ENCODE results near the gene RECK. TPM values are rescaled to one million over a fixed set of nuclear protein-coding genes. Genes with fewer than 3 reads are reported as not detected.
"Not testable (repeated sequence)": the region's sequence is repeated elsewhere in the genome, so short reads cannot be mapped to it uniquely, and the experiment has no call there.

Gene RECK, protein sequence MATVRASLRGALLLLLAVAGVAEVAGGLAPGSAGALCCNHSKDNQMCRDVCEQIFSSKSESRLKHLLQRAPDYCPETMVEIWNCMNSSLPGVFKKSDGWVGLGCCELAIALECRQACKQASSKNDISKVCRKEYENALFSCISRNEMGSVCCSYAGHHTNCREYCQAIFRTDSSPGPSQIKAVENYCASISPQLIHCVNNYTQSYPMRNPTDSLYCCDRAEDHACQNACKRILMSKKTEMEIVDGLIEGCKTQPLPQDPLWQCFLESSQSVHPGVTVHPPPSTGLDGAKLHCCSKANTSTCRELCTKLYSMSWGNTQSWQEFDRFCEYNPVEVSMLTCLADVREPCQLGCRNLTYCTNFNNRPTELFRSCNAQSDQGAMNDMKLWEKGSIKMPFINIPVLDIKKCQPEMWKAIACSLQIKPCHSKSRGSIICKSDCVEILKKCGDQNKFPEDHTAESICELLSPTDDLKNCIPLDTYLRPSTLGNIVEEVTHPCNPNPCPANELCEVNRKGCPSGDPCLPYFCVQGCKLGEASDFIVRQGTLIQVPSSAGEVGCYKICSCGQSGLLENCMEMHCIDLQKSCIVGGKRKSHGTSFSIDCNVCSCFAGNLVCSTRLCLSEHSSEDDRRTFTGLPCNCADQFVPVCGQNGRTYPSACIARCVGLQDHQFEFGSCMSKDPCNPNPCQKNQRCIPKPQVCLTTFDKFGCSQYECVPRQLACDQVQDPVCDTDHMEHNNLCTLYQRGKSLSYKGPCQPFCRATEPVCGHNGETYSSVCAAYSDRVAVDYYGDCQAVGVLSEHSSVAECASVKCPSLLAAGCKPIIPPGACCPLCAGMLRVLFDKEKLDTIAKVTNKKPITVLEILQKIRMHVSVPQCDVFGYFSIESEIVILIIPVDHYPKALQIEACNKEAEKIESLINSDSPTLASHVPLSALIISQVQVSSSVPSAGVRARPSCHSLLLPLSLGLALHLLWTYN
- total RNA-seq (2021) (2.1 and 2.5 TPM in 2 replicates), Bru-seq, nascent RNA (percentile 39 among the genes with signal in this experiment), BruChase-seq, experiment 1, labeled RNA remaining after a 2-hour chase (percentile 33 among the genes with signal in this experiment), BruChase-seq, experiment 2, labeled RNA remaining after a 6-hour chase (percentile 23 among the genes with signal in this experiment)
- long read RNA-seq, partial matches to known transcripts, result 3 of 20 reads
- long read RNA-seq, other reads (novel, unspliced or antisense), result 17 of 20 reads

DNA sequence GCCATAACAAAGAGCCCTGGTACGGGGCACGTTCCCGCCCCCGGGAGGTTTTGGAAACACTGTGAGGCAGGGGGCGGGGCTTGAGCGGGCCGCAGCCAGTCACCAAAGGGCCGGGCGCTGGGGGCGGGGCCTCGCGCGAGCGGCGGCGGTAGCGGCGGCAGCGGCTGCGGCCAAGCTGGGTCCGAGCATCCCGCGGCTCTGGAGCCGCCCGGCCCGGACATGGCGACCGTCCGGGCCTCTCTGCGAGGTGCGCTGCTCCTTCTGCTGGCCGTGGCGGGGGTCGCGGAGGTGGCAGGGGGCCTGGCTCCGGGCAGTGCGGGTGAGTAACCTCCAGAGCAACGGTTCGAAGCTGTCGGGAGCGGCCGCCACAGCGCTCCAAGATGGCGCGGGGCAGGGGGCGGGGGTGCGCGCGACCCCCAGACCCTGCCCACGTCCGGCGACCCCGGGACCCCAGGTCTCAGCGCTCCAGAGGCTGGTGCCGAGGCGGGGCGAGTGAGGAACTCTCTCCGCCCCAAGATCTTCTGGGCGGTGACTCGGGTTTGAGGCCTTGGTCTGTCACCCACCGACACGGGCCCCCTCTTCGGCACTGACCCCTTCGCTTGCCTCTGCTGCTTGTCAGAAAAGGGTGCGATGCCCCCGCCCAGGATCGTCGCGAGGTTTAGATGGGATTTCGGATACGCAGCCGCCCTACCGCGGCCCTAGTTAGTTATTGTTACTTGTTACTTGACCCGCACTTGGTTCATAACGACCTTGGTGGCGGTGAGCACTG lies at the start of gene RECK:
TSS of gene RECK (plus strand) at position 134 of the 769 bp plus-strand sequence. CDS start at position 220, 86 bp downstream.
- H3K9me3 ChIP-seq (ENCODE audit: insufficient read depth, low read depth), result no peaks in the 10 kb centered on the region
- no peaks in the 10 kb centered on the region for H3K27me3 ChIP-seq (ENCODE audit: insufficient read depth, low read depth)
- intact Hi-C loops (cut with micrococcal nuclease; ENCODE audit: unreplicated experiment), result no loop called here
- peak within 1 kb of the TSS; percentile 64 for H3K4me3 ChIP-seq
- peak; percentile 37 to 69 for DNase-seq
- peak within 1 kb of the TSS; percentile 89 for H2AFZ ChIP-seq
- peaks cover 19% of the 10 kb centered on the region for H3K4me1 ChIP-seq (replicated peaks; ENCODE audit: insufficient read depth)
- H3F3A ChIP-seq (ENCODE audit: insufficient read depth, low read depth), result peaks cover 10% of the 10 kb centered on the region; the same call in 1 of the 2 replicates
- TF ChIP-seq EZH2 (IDR thresholded peaks at IDR 0.05; ENCODE audit: low read depth), result no peak
- TF ChIP-seq, protein P1, sequence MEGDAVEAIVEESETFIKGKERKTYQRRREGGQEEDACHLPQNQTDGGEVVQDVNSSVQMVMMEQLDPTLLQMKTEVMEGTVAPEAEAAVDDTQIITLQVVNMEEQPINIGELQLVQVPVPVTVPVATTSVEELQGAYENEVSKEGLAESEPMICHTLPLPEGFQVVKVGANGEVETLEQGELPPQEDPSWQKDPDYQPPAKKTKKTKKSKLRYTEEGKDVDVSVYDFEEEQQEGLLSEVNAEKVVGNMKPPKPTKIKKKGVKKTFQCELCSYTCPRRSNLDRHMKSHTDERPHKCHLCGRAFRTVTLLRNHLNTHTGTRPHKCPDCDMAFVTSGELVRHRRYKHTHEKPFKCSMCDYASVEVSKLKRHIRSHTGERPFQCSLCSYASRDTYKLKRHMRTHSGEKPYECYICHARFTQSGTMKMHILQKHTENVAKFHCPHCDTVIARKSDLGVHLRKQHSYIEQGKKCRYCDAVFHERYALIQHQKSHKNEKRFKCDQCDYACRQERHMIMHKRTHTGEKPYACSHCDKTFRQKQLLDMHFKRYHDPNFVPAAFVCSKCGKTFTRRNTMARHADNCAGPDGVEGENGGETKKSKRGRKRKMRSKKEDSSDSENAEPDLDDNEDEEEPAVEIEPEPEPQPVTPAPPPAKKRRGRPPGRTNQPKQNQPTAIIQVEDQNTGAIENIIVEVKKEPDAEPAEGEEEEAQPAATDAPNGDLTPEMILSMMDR (conservative IDR thresholded peaks at IDR 0.05), result no peak
- H4K20me1 ChIP-seq (ENCODE audit: insufficient read depth), result no peaks in the 10 kb centered on the region
- no peaks in the 10 kb centered on the region for H3K9me2 ChIP-seq (ENCODE audit: insufficient read depth)
- no peaks in the 10 kb centered on the region for H3K36me3 ChIP-seq (ENCODE audit: low read depth)
- ChIA-PET POLR2A (ENCODE audit: unreplicated experiment) (interaction anchor here (0.7 kb wide), 1 partner anchor 14 kb away, joined by 3 read pairs; no protein-coding TSS in a partner anchor), CTCF (interaction anchor here (0.6 kb wide), 3 partner anchors 27 to 130 kb away, joined by 3 to 5 read pairs (median 4); no protein-coding TSS in a partner anchor)
- no TSS peak for BruUV-seq (replicated peaks)
- H3K4me2 ChIP-seq, result peak within 1 kb of the TSS; percentile 91
- no peak within 1 kb of the TSS for H3K27ac ChIP-seq
- H3K79me2 ChIP-seq (ENCODE audit: low read depth), result no peaks in the 10 kb centered on the region

DNA sequence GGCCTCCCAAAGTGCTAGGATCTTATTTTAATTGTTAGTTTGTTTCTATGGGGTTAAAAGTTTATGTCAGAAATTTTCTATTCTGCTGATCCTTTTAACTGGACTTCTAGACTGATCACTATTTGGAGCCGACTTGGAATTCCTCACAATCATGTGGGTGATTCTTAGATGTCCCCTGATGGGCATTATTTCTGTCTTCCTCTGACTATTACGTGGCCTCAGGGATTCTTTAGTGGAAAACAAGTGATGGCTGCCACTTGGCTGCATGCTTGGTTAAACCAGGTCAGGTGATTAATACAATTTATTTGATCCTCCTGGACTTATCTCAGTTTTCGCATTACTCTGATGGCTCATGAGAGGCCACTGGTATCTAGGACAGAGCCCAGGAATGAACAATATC lies 46.6 kb upstream of the RECK start:
- H3K36me3 ChIP-seq (ENCODE audit: low read depth), result no peaks in the 10 kb centered on the region
- no peaks in the 10 kb centered on the region for H3K79me2 ChIP-seq (ENCODE audit: low read depth)
- TF ChIP-seq EZH2 (IDR thresholded peaks at IDR 0.05; ENCODE audit: low read depth), result no peak
- TF ChIP-seq, protein P1 (conservative IDR thresholded peaks at IDR 0.05), result no peak
- POLR2A ChIA-PET (ENCODE audit: unreplicated experiment), result no interaction called here
- H3K4me3 ChIP-seq, result no peak overlapping the region
- CTCF ChIA-PET, result no interaction called here
- no peaks in the 10 kb centered on the region for H4K20me1 ChIP-seq (ENCODE audit: insufficient read depth)
- no TSS peak for BruUV-seq (replicated peaks)
- H3K9me3 ChIP-seq (ENCODE audit: insufficient read depth, low read depth), result no peaks in the 10 kb centered on the region
- intact Hi-C loops (cut with micrococcal nuclease; ENCODE audit: unreplicated experiment), result no loop called here
- H3K4me1 ChIP-seq (replicated peaks; ENCODE audit: insufficient read depth), result no peaks in the 10 kb centered on the region
- no peak for DNase-seq
- H3K27me3 ChIP-seq (ENCODE audit: insufficient read depth, low read depth), result no peaks in the 10 kb centered on the region
- H3F3A ChIP-seq (ENCODE audit: insufficient read depth, low read depth), result no peaks in the 10 kb centered on the region
- no peak overlapping the region for H2AFZ ChIP-seq
- no peak overlapping the region for H3K27ac ChIP-seq
- no peak overlapping the region for H3K4me2 ChIP-seq
- H3K9me2 ChIP-seq (ENCODE audit: insufficient read depth), result no peaks in the 10 kb centered on the region

DNA sequence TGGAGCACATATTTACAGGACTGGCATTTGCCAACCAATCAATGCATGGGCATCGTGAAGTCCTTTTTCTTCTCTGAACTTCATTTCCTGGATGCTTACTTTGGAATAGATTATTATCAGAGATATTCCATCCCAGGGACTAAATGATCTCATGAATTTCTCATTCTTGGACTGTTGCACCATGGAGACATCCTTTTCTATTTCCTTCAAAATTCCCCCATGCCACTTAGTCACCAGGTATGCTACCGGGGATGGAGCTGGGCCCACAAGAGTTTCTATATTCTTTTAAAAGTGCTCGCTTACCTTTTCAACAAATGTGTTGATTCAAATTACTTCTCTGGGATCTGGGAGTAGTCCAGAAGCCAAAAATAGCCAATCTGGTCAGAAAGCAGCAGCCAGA lies 43.6 kb upstream of the RECK start:
- BruUV-seq (replicated peaks); H2AFZ ChIP-seq; H3F3A ChIP-seq (ENCODE audit: insufficient read depth, low read depth); H3K36me3 ChIP-seq (ENCODE audit: low read depth); DNase-seq; POLR2A ChIA-PET (ENCODE audit: unreplicated experiment); H3K4me3 ChIP-seq; H3K27me3 ChIP-seq (ENCODE audit: insufficient read depth, low read depth); H3K9me3 ChIP-seq (ENCODE audit: insufficient read depth, low read depth); H3K4me1 ChIP-seq (replicated peaks; ENCODE audit: insufficient read depth); H4K20me1 ChIP-seq (ENCODE audit: insufficient read depth); H3K27ac ChIP-seq; H3K79me2 ChIP-seq (ENCODE audit: low read depth); H3K4me2 ChIP-seq; intact Hi-C loops (cut with micrococcal nuclease; ENCODE audit: unreplicated experiment); H3K9me2 ChIP-seq (ENCODE audit: insufficient read depth): not testable (repeated sequence)
- CTCF ChIA-PET, result interaction anchor here (0.6 kb wide), 1 partner anchor 135 kb away, joined by 5 read pairs; no protein-coding TSS in a partner anchor

Measured in PC-9 (cell line).